GM19467 (cell line): ENCODE measurements around the gene SYNGR1.
A peak's percentile ranks its signal among the peaks of the same experiment; 100 is the strongest.
"Not testable (repeated sequence)": the region's sequence is repeated elsewhere in the genome, so short reads cannot be mapped to it uniquely, and the experiment has no call there.

Source experiments
- ATAC-seq: cut with Tn5 transposase; IDR thresholded peaks from one replicate; pipeline ENCODE4 v1.9.1; 2021; ENCODE audit warnings: mild to moderate bottlenecking, moderate library complexity; ENCODE audit not compliant: unreplicated experiment

SYNGR1 gene

DNA sequence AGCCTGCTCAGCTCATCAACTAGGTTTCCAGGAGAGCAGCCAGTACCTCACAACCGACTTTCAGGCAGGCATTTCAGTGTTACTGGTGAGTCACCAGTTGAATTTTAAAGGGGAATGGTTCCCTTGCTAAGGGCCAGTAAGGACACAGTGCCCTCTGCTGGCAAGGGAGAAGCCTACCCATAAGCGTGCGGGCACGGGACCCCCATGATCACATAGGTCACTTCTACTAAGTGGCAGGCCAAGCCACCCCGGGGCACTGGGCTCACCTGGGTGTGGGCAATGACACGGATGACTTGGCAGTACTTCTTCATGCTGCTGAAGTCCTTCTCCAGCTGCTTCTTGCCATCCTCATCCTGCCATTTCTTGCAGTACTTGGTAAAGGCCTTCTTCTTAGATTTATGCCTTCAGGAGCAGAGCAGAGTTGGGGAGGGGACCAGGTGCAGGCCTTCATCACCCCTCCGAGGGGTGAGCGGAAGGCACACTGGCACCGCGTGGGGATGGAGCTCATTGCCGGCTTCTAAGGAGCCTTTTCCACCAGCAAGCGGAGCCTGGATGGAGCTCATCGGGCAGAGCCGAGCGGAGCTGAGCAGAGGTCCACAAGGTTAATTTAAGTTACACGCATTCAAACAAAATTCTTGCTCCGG, 33.2 kb upstream of the SYNGR1 start:
- ATAC-seq = no peak

DNA sequence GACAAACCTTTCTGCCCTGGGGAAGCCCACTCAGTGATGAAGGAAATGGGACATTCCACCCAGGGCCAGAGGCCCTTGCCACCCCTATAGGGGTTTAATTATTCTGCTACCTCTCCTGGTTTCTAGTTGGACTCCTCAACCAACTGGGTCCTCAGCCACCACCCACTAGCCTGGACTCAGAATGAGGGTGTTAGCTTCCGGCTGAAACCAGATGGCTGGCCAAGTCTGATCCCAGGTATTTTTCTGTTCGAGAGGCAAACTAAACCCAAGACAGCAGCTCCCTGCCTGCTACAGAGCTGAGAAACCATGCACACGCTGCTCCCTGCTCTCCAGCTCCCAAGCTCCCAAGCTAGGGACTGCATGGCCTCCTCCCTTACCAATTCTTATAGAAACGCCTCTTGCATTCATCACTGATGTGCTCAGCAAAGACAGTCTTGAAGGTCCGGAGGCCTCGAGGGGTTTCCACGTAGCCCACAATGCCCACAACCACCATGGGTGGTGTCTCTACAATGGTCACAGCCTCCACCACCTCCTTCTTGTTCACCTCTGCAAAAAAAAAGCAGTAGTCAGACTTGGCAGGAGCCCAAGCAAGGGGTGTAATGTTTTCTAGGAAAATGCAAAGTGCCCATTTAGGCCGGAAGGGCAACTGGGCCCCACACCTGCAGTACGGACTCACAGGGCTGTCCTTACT, 32.6 kb upstream of the SYNGR1 start:
- no peak for ATAC-seq

GRCh38 chr22:39317775-39318506, 31.9 kb upstream of the SYNGR1 start:
- ATAC-seq = no peak

DNA sequence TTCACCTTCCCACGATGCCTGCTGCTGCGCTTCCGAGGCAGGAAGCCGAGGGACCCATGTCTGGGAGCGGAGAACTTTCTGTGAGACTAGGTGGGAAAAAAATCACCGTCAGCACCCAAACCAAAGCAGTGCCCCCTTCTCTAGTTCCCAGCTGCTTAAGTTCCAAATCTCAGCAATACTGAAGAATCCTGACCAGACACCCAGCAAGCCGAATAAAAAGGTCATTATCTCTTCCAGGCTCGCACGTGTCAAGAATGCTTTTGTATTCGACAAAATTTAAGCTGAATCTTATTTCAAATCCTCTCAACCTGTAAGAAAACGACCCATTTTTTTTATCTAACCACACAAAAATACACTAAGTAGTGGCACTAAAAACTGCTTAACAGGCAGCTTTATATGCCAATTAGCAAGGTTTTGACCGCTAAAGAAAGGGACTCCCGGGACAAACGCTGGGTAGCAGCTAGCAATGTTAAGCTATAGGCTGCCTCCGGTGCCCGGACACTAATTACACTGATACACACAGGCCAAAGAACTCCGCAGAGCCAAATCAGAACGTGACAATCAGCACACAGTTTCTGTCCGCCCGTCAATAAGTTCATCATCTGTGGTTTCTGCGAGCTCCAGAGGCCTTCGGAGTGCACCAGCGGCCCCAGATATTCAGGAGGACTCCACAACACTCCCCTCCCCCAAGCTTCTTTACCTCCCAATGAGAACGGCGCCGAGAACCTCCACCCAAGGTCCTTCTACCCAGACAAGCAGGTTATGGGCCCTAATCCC, 31.1 kb upstream of the SYNGR1 start:
- ATAC-seq = peak; percentile 2

GRCh38 chr22:39319284-39320022, 30.3 kb upstream of the SYNGR1 start, which contains the start of gene RPL3:
Gene RPL3 (minus strand): TSS chr22:39319623. CDS start chr22:39319597, 26 bp downstream.
- ATAC-seq = peak; percentile 78

- ATAC-seq = not testable (repeated sequence)
Measured at GRCh38 chr22:39320616-39321029, 29.2 kb upstream of the SYNGR1 start.

- no peak for ATAC-seq
Measured at GRCh38 chr22:39325392-39325932, 24.3 kb upstream of the SYNGR1 start.

- ATAC-seq = no peak
Measured at GRCh38 chr22:39327995-39328754, 21.6 kb upstream of the SYNGR1 start.

DNA sequence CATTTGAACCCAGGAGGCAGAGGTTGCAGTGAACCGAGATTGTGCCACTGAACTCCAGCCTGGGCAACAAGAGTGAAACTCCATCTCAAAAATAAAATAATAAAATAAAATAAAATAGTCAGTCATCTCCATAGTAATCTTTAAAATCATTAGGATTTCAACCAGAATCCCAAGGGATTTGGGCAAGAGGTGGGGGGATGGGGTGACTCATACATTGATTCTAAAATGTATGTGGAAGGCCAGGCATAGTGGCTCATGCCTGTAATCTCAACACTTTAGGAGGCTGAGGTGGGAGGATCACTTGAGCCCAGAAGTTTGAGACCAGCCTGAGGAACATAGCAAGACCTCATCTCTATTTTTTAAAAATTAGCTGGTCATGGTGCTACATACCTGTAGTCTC, 19.2 kb upstream of the SYNGR1 start:
- ATAC-seq = not testable (repeated sequence)

GRCh38 chr22:39332441-39333064, 17.2 kb upstream of the SYNGR1 start:
- no peak for ATAC-seq

- no peak for ATAC-seq
Measured at GRCh38 chr22:39336411-39336810, 13.4 kb upstream of the SYNGR1 start.

DNA sequence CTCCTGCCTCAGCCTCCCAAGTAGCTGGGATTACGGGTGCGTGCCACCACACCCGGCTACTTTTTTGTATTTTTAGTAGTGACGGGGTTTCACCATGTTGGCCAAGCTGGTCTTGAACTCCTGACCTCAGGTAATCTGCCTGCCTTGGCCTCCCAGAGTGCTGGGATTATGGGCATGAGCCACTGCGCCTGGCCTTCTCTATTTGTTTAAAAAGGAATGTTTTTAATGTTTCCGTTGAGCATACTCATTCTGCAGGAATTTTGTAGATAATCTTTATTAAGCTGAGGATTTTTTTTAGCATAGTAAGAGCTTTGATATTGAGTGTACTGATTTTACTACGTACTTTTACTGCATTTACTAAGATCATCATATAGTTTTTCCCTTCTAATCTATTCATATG, 10.0 kb upstream of the SYNGR1 start:
- ATAC-seq = not testable (repeated sequence)

GRCh38 chr22:39341179-39341578, 8.6 kb upstream of the SYNGR1 start:
- ATAC-seq = no peak

- ATAC-seq = no peak
Measured at GRCh38 chr22:39343259-39344045, 6.3 kb upstream of the SYNGR1 start.

GRCh38 chr22:39344046-39344390, 5.8 kb upstream of the SYNGR1 start:
- ATAC-seq = no peak

DNA sequence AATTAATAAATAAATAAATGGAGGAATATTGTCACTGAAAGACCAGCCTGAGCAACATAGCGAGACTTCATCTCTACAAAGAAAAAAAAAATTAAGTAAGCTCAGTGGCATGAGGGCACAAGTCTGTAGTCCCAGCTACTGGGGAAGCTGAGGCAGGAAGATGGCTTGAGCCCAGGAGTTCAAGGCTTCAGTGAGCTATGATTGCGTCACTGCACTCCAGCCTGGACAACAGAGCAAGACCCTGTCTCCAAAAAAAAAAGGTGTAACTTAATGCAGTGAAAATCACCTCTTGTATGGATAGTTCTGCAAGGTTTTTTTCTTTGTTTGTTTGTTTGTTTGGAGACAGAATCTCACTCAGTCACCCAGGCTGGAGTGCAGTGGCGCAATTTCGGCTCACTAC, 4.6 kb upstream of the SYNGR1 start:
- no peak for ATAC-seq

- no peak for ATAC-seq
Measured at GRCh38 chr22:39348909-39349505, 784 bp upstream of the SYNGR1 start.

GRCh38 chr22:39349506-39349966, 255 bp upstream of the SYNGR1 start:
- no peak for ATAC-seq
